GM18909 (cell line): Measurements from ENCODE around the gene RAB4A.
"Not testable (repeated sequence)": the region's sequence is repeated elsewhere in the genome, so short reads cannot be mapped to it uniquely, and the experiment has no call there.

ENCODE experiments used
- ATAC-seq: cut with Tn5 transposase; IDR thresholded peaks from one replicate; pipeline ENCODE4 v1.9.1; 2021; ENCODE audit warnings: mild to moderate bottlenecking; ENCODE audit not compliant: unreplicated experiment, poor library complexity

Gene RAB4A

DNA sequence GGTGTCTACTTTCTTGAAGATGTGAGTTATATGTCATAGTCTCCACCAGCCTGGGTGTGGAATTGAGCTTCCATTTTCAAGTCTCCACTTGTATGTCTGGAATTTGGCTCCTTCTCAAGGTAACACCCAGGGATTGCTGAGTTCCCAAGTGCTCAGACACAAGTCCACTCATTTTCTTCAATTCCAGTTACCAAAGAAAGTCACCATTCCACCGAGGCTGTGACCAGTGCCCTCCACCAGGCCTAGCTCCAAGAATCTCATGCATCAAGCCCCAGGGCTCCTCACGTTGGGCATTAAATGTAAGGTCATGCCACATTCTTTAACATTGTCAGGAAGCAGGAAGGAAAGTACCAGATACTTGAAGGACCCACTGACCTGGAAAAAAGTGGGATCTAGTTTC, 2.4 kb upstream of the RAB4A start:
- no peak for ATAC-seq

DNA sequence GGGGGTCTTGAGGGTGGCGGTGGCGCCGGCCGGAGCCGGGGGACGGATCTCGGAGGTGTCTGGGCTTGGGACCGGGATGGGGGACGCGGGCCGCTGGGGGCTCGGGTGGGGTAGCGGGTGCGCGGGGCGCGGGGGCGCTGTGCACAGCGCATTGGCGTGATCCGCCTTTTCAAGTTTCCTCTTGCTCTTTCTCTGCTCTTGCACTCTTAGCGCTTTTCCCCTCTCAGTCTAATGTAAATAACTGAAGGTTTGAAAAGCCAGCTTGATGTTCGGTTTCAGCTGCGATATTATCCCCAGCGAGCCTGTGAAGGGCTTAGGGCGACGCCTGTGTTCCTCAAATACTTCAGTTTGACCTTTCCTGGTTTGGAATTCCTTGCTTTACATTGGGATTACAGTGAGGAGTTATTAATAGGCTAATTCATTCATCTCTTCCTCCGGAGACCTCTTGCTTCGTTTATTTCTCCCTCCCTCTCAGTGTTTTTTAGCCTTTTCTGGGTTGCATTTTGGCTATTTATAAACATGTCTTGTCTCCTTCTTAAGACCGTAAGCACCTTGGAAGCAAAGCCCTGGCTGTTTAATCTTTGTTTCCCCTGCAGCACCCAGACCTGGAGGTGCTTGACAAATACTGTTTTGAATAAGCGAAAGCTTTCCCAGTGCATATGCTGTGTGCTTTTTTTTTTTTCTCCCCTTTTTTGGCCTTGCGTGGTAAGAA, 693 bp downstream of the RAB4A start:
- ATAC-seq = peak; percentile 55

DNA sequence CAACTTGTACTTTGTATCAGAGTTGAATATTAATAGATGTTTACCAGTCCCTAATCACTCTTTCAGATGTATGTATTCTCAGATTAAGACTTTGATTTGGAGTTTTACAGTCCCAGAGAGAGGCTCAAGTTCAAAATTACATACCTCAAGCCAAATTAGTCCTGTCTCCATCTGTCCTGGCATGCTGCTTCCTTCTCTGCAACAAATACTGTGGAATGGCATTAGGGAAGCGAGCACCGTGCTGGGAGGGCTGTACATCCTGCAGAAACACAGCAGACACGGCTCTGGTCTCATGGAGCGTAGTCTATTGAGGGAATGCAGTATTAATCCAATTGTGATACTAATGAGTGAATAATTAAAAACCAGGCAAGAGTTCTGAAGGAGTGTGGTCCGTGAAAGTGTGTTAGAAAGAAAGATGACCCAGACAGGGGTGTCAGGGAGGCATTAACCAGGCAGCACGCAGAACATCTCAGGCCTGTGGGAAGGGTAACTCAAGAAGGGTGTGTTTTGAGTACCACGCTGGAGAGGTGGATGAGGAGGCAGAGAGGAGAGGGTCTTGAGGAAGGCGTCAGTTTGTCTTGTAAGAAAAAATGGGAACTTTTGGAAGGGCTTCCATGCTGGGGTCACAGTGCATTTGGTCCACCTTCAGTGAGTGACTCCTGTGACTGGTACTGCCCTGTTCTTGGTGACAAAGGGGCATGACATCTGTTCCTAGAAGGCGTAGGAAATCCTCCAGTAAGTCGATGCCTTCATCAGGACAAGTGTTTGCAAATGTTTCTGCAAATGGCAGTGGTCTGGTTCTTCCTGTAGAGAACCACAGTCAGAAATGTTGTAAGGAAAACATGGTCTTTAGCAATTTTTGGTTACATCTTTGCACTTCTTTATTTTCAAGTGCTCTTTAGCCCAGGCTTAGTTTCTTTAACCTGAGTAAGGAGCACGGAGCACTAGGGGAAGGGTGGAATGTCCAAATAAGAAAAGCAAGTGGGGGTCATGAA, 1.6 kb downstream of the RAB4A start:
- no peak for ATAC-seq

DNA sequence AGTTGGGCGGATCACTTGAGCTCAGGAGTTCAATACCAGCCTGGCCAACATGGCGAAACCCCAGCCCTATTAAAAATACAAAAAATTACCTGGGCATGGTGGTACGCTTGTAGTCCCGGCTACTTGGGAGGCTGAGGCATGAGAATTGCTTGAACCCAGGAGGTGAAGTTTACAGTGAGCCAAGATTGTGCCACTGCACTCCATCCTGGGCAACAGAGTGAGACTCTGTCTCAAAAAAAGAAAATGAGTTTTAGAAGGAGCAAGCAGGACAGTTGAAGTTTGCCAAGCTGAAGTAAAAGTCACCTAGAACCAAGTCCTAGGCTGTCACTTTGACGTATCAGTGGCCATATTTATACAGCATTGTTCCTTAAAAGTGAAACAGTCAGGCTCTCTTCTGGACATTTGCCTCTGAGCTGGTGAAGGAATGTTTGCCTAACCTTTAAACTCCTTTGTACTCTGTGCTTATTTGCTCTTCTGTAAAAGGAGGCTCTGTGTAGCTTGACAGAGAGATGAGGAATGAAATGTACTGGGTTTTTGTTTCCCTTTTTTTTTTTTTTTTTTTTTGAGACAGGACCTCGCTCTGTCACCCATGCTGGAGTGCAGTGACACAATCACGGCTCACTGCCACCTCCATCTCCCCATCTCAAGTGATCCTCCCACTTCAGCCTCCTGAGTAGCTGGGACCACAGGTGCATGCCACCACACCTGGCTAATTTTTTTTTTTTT, 2.8 kb downstream of the RAB4A start:
- no peak for ATAC-seq

DNA sequence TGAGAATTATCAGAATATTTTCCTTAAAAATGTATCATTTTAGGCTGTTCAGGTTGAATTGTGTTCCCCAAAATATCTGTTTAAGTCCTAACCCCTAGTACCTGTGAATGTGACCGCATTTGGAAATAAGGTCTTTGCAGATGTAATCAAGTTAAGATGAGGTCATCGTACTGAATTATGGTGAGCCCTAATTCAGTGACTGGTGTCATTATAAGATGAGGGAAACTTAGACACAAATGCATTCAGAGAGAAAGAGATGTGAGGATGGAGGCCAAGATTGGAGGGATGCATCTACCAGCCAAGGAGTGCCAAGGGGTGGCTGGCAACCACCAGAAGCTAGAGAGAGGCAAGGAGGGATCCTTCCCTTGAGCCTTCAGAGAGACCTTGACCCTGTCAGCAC, 4.1 kb downstream of the RAB4A start:
- ATAC-seq = no peak

DNA sequence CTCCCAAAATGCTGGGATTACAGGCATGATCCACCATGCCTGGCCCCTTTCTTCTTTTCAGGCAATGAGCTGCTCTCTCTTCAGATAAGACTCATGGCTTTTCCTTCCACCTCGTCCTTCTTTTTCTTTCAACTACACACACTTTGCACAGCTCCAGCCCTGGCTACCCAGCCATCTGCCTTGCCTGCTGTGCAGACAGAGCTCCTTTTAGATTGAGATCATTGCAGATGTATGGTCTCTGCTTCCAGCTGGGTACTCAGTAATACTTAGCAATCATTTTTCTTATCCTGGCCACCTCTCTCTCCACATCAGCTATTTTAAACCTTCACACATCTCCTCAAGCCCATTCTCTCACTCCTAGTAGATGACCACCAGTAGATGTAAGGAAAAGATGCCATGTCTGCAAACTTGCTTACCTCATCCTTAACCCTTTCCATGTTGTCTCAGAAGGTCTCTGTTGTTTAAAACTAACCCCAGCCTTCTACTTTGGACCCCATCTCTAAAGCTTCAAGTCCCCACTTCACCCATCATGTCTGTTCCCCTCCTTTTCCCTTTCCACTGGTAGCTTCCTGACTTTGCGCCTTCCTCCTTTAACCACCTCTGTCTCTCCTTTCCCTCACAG, 7.3 kb downstream of the RAB4A start:
- no peak for ATAC-seq

DNA sequence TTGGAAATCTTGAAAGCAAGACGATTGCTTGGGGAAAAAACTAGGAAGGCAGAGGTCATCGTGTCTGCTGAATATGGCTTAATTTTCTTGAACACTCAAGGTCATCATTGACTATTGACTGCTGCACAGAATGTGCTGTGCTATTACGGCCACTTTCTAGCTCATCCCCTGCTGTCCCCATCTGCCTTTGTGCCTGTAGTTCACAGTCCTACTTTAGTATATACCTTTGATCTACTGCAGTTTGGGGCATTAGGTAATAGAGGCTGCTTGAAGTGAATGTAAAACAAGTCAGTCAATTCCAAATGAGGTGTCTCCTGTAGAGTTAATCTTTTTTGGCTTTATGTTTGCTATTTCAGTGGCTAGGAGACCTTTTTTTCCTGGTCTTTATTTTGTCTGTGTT, 8.3 kb downstream of the RAB4A start:
- ATAC-seq = no peak

DNA sequence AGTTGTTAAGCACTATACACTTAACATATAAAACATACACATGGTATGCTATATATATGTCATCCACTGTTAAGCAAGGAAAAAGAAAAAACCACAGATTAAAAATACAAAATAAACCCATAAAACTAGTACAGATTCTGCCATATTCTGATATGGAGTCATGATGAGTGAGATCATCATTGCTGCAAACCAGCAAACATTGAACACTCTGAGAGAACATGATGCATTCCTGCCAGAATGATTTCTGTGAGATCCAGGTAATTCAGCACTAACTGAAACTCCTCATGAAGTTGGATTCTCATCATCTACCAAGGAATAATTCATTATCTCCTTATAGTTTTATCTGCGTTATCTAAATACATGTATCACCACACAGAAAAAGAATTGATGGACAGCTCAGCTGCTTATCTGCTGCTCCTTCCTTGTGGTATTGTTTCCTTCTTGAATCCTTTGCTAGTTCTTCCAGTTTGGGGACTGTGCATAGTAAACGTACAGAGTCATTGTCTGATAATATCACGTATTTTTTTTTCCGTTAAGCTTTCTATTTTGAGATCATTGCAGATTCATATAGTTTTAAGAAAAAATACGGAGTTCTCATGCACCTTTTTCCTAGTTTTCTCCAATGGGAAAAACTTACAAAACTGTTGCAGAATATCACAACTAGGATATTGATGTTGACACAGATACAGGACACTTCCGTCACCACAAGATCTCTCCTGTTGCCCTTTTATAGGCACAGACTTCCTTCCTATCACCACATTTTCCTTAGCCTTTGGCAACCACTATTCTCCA, 9.3 kb downstream of the RAB4A start:
- ATAC-seq = no peak

DNA sequence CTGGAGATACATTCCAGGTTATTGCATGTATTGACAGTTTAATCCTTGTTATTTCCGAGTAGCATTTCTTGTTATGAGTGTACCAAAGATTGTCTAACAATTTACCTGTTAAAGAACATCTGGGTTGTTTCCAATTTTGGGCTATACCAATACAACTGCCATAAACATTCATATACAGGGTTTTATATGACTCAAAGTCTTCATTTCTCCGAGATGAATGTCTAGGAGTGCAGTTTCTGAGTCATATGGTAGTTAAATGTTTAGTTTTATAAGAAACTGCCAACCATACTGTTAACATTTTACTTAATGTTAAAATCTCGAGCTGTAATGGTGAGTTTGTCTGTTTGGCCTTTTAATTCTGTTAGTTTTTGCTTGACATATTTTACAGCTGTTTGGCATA, 10.0 kb downstream of the RAB4A start:
- ATAC-seq = no peak

DNA sequence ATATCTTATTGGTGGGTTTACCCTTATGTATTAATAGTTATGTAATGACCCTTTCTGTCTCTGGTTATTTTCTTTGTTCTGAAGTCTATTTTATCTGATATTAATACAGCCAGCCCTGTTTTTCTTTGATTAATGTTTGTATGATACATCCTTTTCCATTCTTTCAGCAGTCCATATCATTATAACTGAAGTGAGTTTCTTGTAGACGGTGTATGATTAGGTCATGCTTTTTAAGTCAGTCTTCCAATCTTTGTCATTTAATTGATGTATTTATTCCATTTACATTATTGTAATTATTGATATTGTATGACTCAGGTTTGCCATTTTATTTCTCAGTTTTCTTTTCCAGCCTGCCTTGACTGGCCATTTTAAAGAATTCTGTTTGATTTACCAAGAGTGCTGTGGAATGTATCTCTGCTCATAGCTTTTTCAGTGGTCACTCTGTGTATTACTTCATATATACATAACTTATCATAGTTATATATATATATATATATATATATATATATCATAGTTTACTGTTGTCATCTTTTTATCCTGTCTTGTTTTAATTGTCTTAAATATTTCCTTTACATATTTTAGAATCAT, 10.5 kb downstream of the RAB4A start:
- ATAC-seq = no peak

DNA sequence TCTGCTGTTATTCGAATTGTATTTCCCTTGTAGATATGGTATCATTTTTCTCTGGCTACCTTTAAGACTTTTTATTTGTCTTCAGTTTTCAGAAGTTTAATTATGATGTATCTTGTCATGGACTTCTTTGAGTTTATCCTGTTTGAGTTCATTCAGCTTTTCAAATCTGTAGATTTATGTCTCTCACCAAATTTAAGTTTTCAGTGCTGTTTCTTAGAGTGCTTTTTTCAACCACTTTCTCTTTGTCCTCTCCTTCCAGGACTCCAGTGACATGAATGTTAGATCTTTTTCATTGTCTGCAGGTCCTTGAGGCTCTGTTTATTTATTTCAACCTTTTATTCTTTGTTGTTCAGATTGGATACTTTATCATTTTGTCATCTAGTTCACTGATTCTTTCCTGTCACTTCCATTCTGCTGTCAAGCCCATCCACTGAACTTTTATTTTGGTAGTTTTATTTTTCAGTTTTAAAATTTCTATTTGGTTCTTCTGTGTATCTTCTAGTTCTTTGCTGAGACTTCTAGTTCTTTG, 11.4 kb downstream of the RAB4A start:
- ATAC-seq = no peak

DNA sequence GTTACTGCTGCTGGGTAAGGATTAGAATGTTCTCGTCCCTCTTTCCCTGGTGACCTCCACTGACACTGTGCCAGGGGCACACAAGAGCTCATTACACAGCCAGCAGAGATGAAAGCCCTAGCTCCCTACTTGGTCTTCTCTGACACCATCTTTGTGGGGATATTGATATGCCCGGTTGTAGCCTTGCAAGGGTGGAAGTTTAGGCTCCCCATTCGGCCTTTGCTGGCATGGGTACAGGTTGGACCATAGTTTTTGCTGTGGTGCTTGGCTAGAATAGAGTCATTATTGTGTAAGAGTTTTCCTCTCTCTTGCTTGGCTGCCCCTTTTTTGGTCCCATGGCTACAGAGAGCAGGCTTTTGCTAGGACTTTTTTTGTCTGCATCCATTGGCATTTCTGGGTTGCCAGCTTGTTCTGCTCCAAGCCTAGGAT, 12.3 kb downstream of the RAB4A start:
- ATAC-seq = no peak

DNA sequence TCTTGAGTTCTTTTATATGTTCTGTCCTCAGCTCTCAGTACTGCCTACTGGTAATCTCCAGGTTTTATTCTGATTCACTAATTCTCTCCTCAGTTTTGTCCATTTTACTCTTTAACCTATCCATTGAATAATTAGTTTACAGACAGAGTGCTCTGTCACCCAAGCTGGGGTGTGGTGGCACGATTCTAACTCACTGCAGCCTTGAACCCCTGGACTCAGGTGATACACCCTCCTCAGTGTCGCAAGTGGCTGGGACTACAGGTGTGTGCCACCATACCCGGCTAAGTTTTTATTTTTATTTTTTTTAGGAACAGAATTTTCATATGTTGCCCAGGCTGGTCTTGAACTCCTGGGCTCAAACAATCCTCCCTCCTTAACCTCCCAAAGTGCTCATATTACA, 14.0 kb downstream of the RAB4A start:
- no peak for ATAC-seq

DNA sequence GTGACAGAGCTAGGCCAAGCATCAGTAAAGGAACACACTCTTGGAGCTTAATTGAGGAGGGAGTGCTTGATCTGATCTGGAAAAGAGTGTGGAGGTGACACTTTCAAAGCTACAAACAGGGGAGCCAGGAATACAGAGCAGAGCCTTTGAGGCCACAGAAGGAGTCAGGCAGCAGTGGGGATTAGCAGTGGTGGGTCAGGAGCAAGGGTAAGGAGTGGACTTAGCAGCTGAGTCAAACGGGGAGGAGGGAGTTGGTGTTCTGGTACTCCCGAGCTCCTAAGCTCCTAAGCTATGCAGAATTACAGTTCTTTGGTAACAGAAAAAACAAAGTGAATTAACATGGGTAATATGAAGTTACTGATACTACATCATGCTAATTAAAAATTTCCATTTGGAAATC, 14.5 kb downstream of the RAB4A start:
- ATAC-seq = no peak

DNA sequence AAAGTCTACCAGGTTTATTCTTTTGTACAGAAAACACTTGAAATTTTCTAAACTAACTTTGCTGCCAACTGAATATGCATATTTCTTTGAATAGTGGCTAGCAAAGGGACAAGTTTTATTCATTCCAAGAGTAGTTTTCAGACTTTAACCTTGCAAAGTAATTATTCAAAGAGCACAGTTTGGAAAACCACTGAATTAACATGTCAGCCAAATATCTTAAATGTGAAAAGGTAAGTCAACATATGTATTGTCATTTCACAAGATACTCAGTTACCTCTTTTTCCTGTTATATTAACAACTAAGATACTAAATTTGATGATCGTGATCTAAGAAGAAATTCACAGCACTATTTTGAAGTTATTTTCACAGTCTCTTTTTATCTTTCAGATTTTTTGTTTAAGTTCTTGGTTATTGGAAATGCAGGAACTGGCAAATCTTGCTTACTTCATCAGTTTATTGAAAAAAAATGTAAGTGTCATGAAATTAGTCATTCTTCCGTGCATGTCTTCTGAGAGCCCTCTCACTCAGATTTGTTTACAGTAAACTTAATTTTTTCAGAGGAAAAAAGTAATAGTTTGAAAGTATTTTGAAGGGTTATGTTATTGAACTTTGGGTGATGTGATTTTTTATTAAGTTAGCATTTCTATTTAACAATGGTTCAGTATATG, 15.3 kb downstream of the RAB4A start:
- no peak for ATAC-seq

DNA sequence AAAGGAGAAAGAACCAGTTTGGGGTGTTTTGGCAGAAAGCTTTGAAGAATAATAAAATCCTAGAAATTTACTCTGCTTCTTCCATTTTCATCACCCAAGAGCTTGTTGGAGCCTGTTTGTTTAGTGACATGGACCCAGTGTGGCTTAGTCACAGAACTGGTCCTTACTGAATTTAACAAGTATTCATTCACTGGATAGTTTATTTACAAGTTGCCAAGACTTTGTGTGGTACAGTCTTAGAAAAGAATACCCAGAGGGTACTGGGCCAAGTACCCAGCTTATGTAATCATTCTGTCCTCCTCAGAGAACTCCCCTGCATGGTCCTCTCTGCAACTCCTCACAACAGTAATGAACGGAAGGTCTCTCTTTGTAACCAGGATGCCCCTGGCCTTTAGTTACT, 16.4 kb downstream of the RAB4A start:
- ATAC-seq = no peak

DNA sequence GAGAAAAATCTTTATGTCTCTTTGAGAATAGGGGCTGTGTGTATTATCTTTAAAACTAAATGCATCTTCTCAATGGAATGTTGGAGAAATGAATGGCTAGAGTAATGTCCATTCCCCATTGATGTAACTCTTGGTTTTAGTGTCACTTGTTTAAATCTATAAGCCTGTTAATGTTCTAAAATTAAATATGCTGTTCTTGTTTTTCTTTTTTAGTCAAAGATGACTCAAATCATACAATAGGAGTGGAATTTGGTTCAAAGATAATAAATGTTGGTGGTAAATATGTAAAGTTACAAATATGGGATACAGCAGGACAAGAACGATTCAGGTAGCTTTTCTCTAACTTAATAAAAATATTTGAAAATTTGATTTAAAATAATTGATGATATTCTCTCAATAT, 17.6 kb downstream of the RAB4A start:
- no peak for ATAC-seq

DNA sequence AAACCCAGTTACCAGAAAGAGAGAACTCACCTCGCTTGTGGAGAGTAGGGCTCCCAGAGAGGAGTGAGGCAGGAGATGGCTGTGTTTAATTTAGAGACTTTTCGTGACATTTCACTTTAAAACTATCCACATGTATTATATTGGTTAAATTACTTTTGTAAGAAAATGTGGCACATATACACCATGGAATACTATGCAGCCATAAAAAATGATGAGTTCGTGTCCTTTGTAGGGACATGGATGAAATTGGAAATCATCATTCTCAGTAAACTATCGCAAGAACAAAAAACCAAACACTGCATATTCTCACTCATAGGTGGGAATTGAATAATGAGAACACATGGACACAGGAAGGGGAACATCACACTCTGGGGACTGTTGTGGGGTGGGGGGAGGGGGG, 20.8 kb downstream of the RAB4A start:
- not testable (repeated sequence) for ATAC-seq
